CD4-positive, CD25-positive, alpha-beta regulatory T cell (primary cell): ENCODE results near the gene JARID2. TPM values are rescaled to one million over a fixed set of nuclear protein-coding genes. Genes with fewer than 3 reads are reported as not detected.

Experiments used
- ATAC-seq, 2 donors: fragments of 150-1000 bp; cut with Tn5 transposase; one replicate each; pipeline ENCODE4 v1.10.0; 2021; ENCODE audit warnings: low read depth in 2 of 2, moderate number of reproducible peaks in 2 of 2, moderate library complexity in 1 of 2
- DNase-seq, 3 donors: peaks; one replicate each; pipeline versions ENCODE4 v3.0.0 to v3.0.0-alpha.2; 2012 to 2022; ENCODE audit warnings: mixed read lengths in 1 of 3
- H3K27ac ChIP-seq: one replicate; pipeline ENCODE4 v1.7.0; 2013; ENCODE audit warnings: mild to moderate bottlenecking, low read length; ENCODE audit not compliant: insufficient read depth, poor library complexity, severe bottlenecking
- H3K27me3 ChIP-seq: one replicate; pipeline ENCODE4 v1.7.0; 2013; ENCODE audit warnings: low read length; ENCODE audit not compliant: control insufficient read depth, insufficient read depth
- H3K36me3 ChIP-seq: one replicate; pipeline ENCODE4 v1.7.0; 2013; ENCODE audit warnings: mild to moderate bottlenecking, low read length, moderate library complexity; ENCODE audit not compliant: control insufficient read depth, insufficient read depth
- H3K4me1 ChIP-seq: 2 replicates; pipeline ENCODE4 v1.7.0; 2013; ENCODE audit warnings: mild to moderate bottlenecking, low read length; ENCODE audit not compliant: insufficient read depth, control insufficient read depth, poor library complexity, severe bottlenecking
- H3K4me3 ChIP-seq: one replicate; pipeline ENCODE4 v1.7.0; 2013; ENCODE audit warnings: low read depth, mild to moderate bottlenecking, low read length, moderate library complexity
- H3K9me3 ChIP-seq, 2 experiments: 1 replicate in 1 of 2; 2 replicates in 1 of 2; pipeline ENCODE4 v1.7.0; 2013; ENCODE audit warnings: low read length in 2 of 2, mild to moderate bottlenecking in 1 of 2, moderate library complexity in 1 of 2; ENCODE audit not compliant: control insufficient read depth in 2 of 2
- H3K27ac Mint-ChIP-seq, 3 donors: one replicate each; pipeline ENCODE4 v1.8.0; 2020 to 2022; ENCODE audit warnings: mild to moderate bottlenecking in 3 of 3, mixed read lengths in 3 of 3, moderate library complexity in 2 of 3
- H3K27me3 Mint-ChIP-seq: one replicate; pipeline ENCODE4 v1.8.0; 2022; ENCODE audit warnings: mild to moderate bottlenecking, mixed read lengths
- H3K36me3 Mint-ChIP-seq: one replicate; pipeline ENCODE4 v1.8.0; 2020; ENCODE audit warnings: mixed read lengths
- H3K4me1 Mint-ChIP-seq, 4 donors: one replicate each; pipeline ENCODE4 v1.8.0; 2020 to 2022; ENCODE audit warnings: mixed read lengths in 4 of 4, mild to moderate bottlenecking in 1 of 4
- H3K4me3 Mint-ChIP-seq, 4 donors: one replicate each; pipeline ENCODE4 v1.8.0; 2020 to 2022; ENCODE audit warnings: mild to moderate bottlenecking in 4 of 4, mixed read lengths in 4 of 4, moderate library complexity in 3 of 4
- H3K9me3 Mint-ChIP-seq, 7 donors: one replicate each; pipeline ENCODE4 v1.8.0; 2020 to 2022; ENCODE audit warnings: mixed read lengths in 7 of 7, mild to moderate bottlenecking in 3 of 7, moderate library complexity in 2 of 7
- polyA plus RNA-seq, 4 donors: library from polyadenylated mRNA; unstranded; fragments of 300-500 nt; fragmentation: Illumina TruSeq; gene quantifications; one replicate each; pipeline ENCODE4 v1.2.3, GENCODE V29; 2021
- total RNA-seq: library from RNA; stranded (reverse); gene quantifications from one replicate; pipeline ENCODE4 v1.2.3, GENCODE V29; 2022

Gene JARID2
- total and polyA plus RNA-seq, 5 donors from 2014 or later, result 4.1 to 26.1 (median 5.6) TPM

- Mint-ChIP-seq H3K4me3 (peak overlapping the region; percentile 77 to 100 (median 89)), H3K36me3 (peaks cover 3% of the 10 kb centered on the region), H3K27me3 (peaks cover 40% of the 10 kb centered on the region), H3K9me3 (no peaks in the 10 kb centered on the region), H3K4me1 (peaks cover 0 to 26% (median 16%) of the 10 kb centered on the region in 4 donors), H3K27ac (no peak overlapping the region)
- no peak for DNase-seq
- H3K27me3 ChIP-seq, result no peaks in the 10 kb centered on the region
- no peaks in the 10 kb centered on the region for H3K9me3 ChIP-seq
- H3K4me1 ChIP-seq, result peaks cover 24% of the 10 kb centered on the region
- H3K27ac ChIP-seq, result no peak overlapping the region
- H3K36me3 ChIP-seq, result no peaks in the 10 kb centered on the region
- ATAC-seq, result no peak
- H3K4me3 ChIP-seq, result no peak overlapping the region
These were observed 2.8 kb upstream of the JARID2 start for GRCh38 chr6:15242937-15243614.

GRCh38 chr6:15243910-15244619 is 1.8 kb upstream of the JARID2 start:
- H3K36me3 Mint-ChIP-seq, result peaks cover 3% of the 10 kb centered on the region
- no peak for DNase-seq
- Histone ChIP-seq H3K4me1 (peaks cover 27% of the 10 kb centered on the region), H3K4me3 (peak overlapping the region; percentile 55), H3K9me3 (no peaks in the 10 kb centered on the region), H3K27ac (peak overlapping the region; percentile 87), H3K36me3 (no peaks in the 10 kb centered on the region), H3K27me3 (no peaks in the 10 kb centered on the region)
- H3K27ac Mint-ChIP-seq, result peak overlapping the region in 2 of 3 donors; percentile 46 to 84
- peak overlapping the region; percentile 62 to 100 (median 89) for H3K4me3 Mint-ChIP-seq
- peaks cover 39% of the 10 kb centered on the region for H3K27me3 Mint-ChIP-seq
- ATAC-seq, result no peak
- H3K9me3 Mint-ChIP-seq, result no peaks in the 10 kb centered on the region
- peaks cover 0 to 28% (median 19%) of the 10 kb centered on the region in 4 donors for H3K4me1 Mint-ChIP-seq

GRCh38 chr6:15244620-15245360 is 1.1 kb upstream of the JARID2 start:
- peak; percentile 11 to 17 for ATAC-seq
- peak in 2 of 3 donors; percentile 72 to 74 for DNase-seq
- H3K4me3 Mint-ChIP-seq, result peak overlapping the region; percentile 95 to 100 (median 98)
- H3K9me3 Mint-ChIP-seq, result no peaks in the 10 kb centered on the region
- peak overlapping the region; percentile 99 for H3K4me3 ChIP-seq
- H3K27ac Mint-ChIP-seq, result peak overlapping the region in 2 of 3 donors; percentile 94 to 98
- H3K4me1 ChIP-seq, result peaks cover 34% of the 10 kb centered on the region
- H3K27me3 Mint-ChIP-seq, result peaks cover 42% of the 10 kb centered on the region
- peaks cover 3% of the 10 kb centered on the region for H3K36me3 Mint-ChIP-seq
- H3K27me3 ChIP-seq, result no peaks in the 10 kb centered on the region
- H3K36me3 ChIP-seq, result no peaks in the 10 kb centered on the region
- no peaks in the 10 kb centered on the region for H3K9me3 ChIP-seq
- H3K27ac ChIP-seq, result peak overlapping the region; percentile 87
- peaks cover 0 to 35% (median 26%) of the 10 kb centered on the region in 4 donors for H3K4me1 Mint-ChIP-seq

GRCh38 chr6:15246217-15246665 is 372 bp downstream of the JARID2 start:
- ATAC-seq (no peak), DNase-seq (no peak)
- H3K27me3 ChIP-seq, result no peaks in the 10 kb centered on the region
- no peaks in the 10 kb centered on the region for H3K36me3 ChIP-seq
- no peaks in the 10 kb centered on the region for H3K9me3 ChIP-seq
- peaks cover 40% of the 10 kb centered on the region for H3K4me1 ChIP-seq
- peak overlapping the region; percentile 87 for H3K27ac ChIP-seq
- peaks cover 41% of the 10 kb centered on the region for H3K27me3 Mint-ChIP-seq
- peak overlapping the region; percentile 92 to 98 (median 94) for H3K27ac Mint-ChIP-seq
- H3K4me3 ChIP-seq, result peak overlapping the region; percentile 99
- no peaks in the 10 kb centered on the region for H3K9me3 Mint-ChIP-seq
- H3K4me3 Mint-ChIP-seq, result peak overlapping the region; percentile 95 to 100 (median 98)
- H3K36me3 Mint-ChIP-seq, result peaks cover 3% of the 10 kb centered on the region
- peaks cover 0 to 49% (median 37%) of the 10 kb centered on the region in 4 donors for H3K4me1 Mint-ChIP-seq

GRCh38 chr6:15246666-15247499 is 1.0 kb downstream of the JARID2 start:
- Mint-ChIP-seq H3K4me3 (peak overlapping the region; percentile 95 to 100 (median 98)), H3K27ac (peak overlapping the region; percentile 83 to 98 (median 94))

GRCh38 chr6:15247500-15248450 is 1.9 kb downstream of the JARID2 start:
- DNase-seq (peak in 2 of 3 donors; percentile 48 to 64), ATAC-seq (peak; percentile 11 to 12)
- H3K9me3 ChIP-seq, result no peaks in the 10 kb centered on the region
- H3K27ac ChIP-seq, result peak overlapping the region; percentile 84
- H3K36me3 ChIP-seq, result no peaks in the 10 kb centered on the region
- H3K4me1 ChIP-seq, result peaks cover 49% of the 10 kb centered on the region
- Mint-ChIP-seq H3K36me3 (peaks cover 3% of the 10 kb centered on the region), H3K9me3 (no peaks in the 10 kb centered on the region), H3K4me1 (peaks cover 8 to 65% (median 48%) of the 10 kb centered on the region in 4 donors), H3K4me3 (peak overlapping the region; percentile 95 to 100 (median 98)), H3K27ac (peak overlapping the region; percentile 69 to 100 (median 98)), H3K27me3 (peaks cover 36% of the 10 kb centered on the region)
- H3K27me3 ChIP-seq, result no peaks in the 10 kb centered on the region
- H3K4me3 ChIP-seq, result peak overlapping the region; percentile 99

More at GRCh38 chr6:15246666-15247499, 1.0 kb downstream of the JARID2 start:
- Mint-ChIP-seq H3K9me3 (no peaks in the 10 kb centered on the region), H3K27me3 (peaks cover 36% of the 10 kb centered on the region), H3K36me3 (peaks cover 3% of the 10 kb centered on the region), H3K4me1 (peaks cover 0 to 56% (median 41%) of the 10 kb centered on the region in 4 donors)
- Histone ChIP-seq H3K27ac (peak overlapping the region; percentile 87), H3K36me3 (no peaks in the 10 kb centered on the region), H3K27me3 (no peaks in the 10 kb centered on the region), H3K4me1 (peaks cover 40% of the 10 kb centered on the region), H3K4me3 (peak overlapping the region; percentile 99), H3K9me3 (no peaks in the 10 kb centered on the region)
- ATAC-seq, result no peak
- DNase-seq, result peak in 2 of 3 donors; percentile 54 to 62
